ENCODE results near the gene CRBN.

DNA sequence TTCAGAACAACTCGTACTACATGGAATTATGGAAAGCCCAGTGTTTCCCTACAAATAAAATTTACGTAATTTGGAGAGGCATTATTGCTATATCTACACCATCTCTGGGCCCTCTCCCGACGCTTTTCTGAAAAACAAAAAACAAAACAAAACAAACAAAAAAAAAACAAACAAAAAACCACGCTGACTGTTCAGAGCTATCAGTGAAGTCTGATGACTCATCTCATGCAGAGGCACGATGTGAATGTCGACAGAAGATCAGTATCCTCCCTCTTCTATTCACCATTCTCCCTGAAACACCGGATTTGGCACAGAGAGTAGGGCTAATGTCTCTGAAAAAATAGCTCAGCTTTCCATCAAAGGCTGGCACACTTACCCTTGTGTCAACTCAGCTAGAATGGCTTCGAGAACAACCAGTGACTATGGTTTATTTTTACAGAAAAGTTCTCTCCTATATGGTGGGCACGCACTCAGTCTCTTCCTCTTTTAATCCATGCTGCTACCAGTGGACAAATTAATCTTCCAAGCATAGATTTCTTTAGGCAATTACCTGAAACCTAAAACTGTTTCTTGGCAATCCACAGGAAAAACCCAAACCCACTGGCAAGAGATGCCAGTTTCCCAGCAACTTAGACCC, 1.5 kb downstream of the CRBN start:
- TF ChIP-seq YY1 (IDR thresholded peaks at IDR 0.05; ENCODE audit: insufficient read depth, insufficient read length) (no peak), ZNF274 (IDR thresholded peaks at IDR 0.05; ENCODE audit: low read depth, low read length) (no peak)

All from NT2/D1 (cell line).